Astrocyte (in vitro differentiated cells and primary cell): ENCODE data around the gene MAPKAPK2.

Experiments used
- CTCF ChIP-seq: IDR thresholded peaks from 2 replicates; pipeline ENCODE4 v1.5.1; 2011; ENCODE audit warnings: low read depth, mild to moderate bottlenecking, inconsistent platforms, low read length, moderate library complexity; ENCODE audit not compliant: insufficient read depth
- EZH2 ChIP-seq: IDR thresholded peaks from 2 replicates; pipeline ENCODE4 v1.6.1; 2012; ENCODE audit warnings: mild to moderate bottlenecking, low read length, inconsistent platforms; ENCODE audit not compliant: insufficient read depth

GRCh38 chr1:206768472-206769303, 84.0 kb downstream of the MAPKAPK2 start:
- TF ChIP-seq CTCF (no peak), EZH2 (no peak)
